LNCAP (cell line): Measurements from ENCODE around the gene SELENOW.

Experiments used
- TF ChIP-seq, protein P1 (sequence below): fragments of 450-650 bp; IDR thresholded peaks from 2 replicates; pipeline ENCODE4 v1.5.1; 2017; ENCODE audit warnings: mild to moderate bottlenecking

SELENOW gene

DNA sequence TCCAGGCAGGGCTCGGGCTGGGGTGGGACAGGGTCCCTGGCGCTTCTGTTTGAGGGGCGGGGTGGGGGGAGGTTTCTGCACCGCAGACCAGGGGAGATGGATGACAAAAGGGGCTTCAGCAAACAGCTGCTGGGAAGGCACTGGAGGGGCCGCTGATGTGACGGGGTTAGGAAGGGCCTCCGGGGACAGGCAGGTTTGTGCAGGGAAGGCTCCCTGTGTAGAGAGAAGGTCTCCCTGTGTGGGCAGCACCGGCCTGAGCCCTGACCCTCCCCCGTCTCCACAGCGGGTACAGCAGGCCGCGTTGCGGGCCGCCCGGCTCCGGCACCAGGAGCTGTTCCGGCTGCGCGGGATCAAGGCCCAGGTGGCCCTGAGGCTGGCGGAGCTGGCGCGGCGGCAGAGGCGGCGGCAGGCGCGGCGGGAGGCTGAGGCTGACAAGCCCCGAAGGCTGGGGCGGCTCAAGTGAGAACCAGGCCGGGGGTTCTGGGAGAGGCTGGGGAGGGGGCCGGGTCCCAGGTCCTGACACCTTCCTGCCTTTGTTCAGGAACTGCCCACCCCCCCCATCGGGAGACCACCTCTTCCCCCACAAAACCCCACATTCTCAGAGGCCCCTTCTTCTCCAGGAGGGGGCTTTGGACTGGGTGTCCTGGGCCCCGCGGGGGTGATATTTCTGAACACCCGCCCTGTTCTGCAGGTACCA is 23.3 kb upstream of the SELENOW start:
- TF ChIP-seq, protein P1, sequence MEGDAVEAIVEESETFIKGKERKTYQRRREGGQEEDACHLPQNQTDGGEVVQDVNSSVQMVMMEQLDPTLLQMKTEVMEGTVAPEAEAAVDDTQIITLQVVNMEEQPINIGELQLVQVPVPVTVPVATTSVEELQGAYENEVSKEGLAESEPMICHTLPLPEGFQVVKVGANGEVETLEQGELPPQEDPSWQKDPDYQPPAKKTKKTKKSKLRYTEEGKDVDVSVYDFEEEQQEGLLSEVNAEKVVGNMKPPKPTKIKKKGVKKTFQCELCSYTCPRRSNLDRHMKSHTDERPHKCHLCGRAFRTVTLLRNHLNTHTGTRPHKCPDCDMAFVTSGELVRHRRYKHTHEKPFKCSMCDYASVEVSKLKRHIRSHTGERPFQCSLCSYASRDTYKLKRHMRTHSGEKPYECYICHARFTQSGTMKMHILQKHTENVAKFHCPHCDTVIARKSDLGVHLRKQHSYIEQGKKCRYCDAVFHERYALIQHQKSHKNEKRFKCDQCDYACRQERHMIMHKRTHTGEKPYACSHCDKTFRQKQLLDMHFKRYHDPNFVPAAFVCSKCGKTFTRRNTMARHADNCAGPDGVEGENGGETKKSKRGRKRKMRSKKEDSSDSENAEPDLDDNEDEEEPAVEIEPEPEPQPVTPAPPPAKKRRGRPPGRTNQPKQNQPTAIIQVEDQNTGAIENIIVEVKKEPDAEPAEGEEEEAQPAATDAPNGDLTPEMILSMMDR, result no peak

DNA sequence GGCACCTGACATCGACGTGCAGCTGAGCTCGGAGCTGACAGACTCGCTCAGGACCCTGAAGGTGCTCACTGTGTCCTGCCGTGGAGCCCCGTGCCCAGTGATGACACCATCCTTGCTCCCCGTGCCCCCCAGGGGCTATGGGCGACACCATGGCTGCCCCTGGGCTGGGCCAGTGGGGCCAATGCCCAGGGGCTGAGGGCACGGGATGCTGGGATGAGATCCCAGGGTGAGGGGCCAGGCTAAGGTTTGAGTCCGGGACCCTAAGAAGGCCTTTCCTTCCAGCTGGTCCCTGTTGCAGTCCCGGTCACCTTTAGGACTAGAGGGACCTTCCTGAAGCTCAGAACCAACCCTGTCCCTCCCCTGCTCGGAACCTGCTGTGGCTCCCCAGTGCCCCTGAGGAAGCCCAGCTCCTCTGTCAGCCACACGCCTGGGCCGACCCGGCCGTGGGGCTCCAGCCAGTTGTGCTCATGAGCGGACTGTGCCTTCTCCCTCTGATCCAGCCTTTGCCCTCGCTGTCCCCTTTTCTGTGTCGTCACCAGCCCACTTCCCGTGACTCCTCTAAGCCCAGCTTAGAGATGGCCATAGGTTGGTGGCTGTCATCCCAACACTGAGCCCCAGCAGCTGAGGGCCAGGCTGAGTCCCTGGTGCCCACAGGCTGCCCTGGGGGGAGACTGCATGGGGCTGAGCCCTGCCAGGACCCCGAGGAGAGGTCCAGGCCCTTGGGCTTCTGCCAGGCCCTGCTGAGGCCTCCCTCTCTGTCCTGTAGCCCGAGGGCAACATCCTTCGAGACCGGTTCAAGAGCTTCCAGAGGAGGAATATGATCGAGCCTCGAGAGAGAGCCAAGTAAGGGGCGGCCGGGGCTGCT is 22.5 kb upstream of the SELENOW start:
- TF ChIP-seq, protein P1, result no peak

DNA sequence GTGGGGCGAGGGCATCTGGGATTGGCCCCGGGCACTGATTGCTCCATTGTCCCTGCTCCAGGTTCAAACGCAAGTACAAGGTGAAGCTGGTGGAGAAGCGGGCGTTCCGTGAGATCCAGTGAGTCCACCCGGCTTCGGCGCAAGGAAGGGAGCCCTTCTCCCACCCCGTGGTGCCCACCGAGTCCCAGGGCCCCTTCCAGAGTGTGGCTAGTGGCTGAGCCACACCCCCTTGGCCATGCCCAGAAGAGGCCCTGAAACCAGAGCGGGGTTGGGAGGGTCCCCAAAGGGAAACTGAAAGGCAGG is 21.9 kb upstream of the SELENOW start:
- TF ChIP-seq, protein P1, result no peak

DNA sequence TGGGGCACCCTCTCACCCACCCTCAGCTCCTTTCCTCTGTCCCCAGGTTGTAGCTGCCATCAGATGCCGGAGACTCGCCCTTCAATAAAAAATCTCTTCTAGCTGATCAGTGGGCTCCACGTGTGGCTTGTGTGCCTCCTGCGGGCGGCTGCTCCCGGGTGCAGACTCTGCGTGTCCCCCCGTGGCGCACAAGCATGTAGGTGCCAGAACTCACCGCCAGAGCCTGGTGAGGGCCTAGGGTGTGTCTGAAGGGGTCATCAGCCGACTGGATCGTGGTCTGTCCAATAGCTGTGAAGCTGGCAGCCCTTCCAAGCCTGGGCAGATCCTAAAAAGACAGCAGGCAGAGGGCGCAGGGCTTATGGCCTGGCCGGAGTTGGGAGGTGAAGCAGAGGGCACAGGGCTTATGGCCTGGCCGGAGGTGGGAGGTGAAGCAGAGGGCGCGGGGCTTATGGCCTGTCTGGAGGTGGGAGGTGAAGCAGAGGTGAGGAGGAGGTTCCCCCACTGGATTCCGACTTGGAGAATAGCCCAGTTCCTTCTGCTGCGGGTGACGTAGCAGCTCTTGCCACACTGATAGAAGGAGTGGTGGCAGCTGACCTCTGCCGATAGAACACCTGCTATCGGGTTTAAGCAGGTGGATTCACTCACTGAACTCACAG is 21.4 kb upstream of the SELENOW start:
- TF ChIP-seq, protein P1, result no peak

DNA sequence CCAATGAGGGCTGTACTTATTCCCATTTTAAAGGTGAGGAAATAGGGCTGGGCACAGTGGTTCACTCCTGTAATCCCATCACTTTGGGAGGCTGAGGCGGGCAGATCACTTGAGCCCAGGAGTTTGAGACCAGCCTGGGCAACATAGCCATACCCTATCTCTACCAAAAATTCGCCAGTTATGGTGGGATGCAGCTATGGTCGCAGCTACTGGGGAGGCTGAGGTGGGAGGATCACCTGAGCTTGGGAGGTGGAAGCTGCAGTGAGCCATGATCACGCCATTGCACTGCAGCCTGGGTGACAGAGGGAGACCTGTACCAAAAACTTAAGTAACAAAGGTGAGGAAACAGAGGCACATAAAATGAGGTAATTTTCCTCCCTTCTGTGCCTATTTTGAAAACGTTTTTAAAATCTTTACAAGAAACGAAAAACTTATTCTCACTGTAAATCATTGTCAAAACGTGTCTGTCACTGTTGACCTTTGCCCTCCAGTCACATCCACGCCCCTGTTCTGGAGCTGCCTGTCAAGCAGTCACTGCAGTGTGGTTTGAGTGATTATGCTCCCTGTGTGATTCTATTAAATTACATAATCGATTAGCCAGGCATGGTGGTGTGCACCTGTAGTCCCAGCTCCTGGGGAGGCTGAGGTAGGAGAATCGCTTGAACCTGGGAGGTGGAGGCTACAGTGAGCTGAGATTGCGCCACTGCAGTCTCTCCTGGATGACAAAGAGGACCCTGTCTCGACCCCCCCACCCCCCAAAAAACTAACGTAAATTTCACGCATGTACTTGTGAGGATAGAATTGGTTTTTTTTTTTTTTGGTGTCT is 20.7 kb upstream of the SELENOW start:
- TF ChIP-seq, protein P1, result no peak

DNA sequence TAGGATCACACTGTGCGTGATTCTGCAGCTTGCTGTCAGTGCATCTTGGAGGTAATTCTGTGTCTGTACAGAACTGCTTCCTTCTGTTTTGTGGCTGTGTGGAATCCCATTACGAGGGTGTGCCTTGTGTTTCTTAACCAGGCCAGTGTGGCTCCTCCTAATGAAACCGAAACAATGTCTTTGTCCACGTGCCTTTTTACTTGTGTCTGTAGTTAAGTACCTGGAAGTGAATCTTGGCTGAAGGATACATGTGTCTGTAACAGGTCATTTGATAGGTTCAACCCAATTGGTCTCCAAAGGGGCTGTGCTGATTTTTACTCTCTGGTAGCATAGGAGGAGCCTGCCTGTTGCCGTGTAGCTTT is 20.1 kb upstream of the SELENOW start:
- TF ChIP-seq, protein P1, result no peak

DNA sequence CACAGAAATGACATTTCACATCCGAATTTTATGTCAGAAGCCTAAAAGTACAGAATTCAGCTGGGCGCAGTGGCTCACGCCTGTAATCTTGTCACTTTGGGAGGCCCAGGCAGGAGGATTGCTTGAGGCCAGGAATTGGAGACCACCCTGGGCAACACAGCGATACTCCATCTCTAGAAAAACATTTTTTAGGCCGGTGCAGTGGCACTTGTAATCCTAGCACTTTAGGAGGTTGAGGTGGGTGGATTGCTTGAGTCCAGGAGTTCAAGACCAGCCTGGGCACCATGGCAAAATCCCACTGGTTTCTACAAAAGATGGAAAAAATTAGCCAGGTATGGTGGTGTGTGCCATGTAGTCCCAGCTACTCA is 17.9 kb upstream of the SELENOW start:
- TF ChIP-seq, protein P1, result no peak
